ENCODE results near the gene TMEM236. TPM values are rescaled to one million over a fixed set of nuclear protein-coding genes. Genes with fewer than 3 reads are reported as not detected.

The TMEM236 gene
- total and polyA plus RNA-seq, 2 donors (not counting 3 experiments of a cell fraction or from before 2014, with no cell fraction given), result 0.24 to 0.29 TPM

DNA sequence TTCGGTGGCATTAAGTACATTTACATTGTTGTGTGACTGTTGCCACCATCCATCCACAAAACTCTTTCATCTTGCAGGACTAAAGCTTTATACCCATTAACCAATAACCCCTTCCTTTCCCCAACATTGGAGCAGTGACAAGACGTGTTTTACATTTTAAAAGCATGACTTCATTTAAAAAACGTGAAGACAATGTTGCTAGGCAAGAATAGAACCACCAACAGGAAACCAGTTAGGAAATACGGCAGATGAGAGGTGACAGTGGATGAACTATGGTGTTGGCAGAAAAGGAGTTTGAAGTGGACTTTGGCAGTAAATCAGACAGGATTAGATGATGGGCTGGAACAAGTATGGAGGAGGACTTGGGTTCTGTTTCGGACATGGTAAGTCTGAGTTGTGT, 17.0 kb downstream of the TMEM236 start:
- BruUV-seq (replicated peaks), result no TSS peak
- Histone ChIP-seq H3K9ac (replicated peaks; ENCODE audit: extremely low read depth, insufficient read depth, low read length) (no peak overlapping the region), H2AFZ (ENCODE audit: low read depth, low read length) (no peak overlapping the region), H3K36me3 (ENCODE audit: control insufficient read depth in 2 of 2, extremely low read depth in 1 of 2, insufficient read depth in 2 of 2, low read length in 2 of 2) (no peaks in the 10 kb centered on the region), H3K27ac (ENCODE audit: insufficient read depth, low read depth, low read length) (peak overlapping the region; percentile 24), H3K9me3 (replicated peaks; ENCODE audit: control insufficient read depth, insufficient read depth, low read length) (no peaks in the 10 kb centered on the region), H3K27me3 (ENCODE audit: control insufficient read depth in 2 of 2, insufficient read depth in 2 of 2, low read length in 2 of 2) (no peaks in the 10 kb centered on the region), H3K4me1 (ENCODE audit: control insufficient read depth, extremely low read depth, insufficient read depth, low read length) (peaks cover 16% of the 10 kb centered on the region), H3K4me2 (ENCODE audit: insufficient read depth, low read length) (peak overlapping the region; percentile 15), H3K4me3 (replicated peaks in 1 of 3; ENCODE audit: insufficient read depth in 1 of 3, low read depth in 1 of 3, low read length in 3 of 3) (no peak overlapping the region), H4K20me1 (replicated peaks; ENCODE audit: control insufficient read depth, extremely low read depth, insufficient read depth, low read length) (no peaks in the 10 kb centered on the region), H3K9me1 (replicated peaks; ENCODE audit: control insufficient read depth, extremely low read depth, insufficient read depth, low read length) (no peaks in the 10 kb centered on the region), H3K79me2 (ENCODE audit: control insufficient read depth, insufficient read depth, low read length) (no peaks in the 10 kb centered on the region)
- ChIA-PET POLR2A (no interaction called here), CTCF (interaction anchor here (2.7 kb wide), 1 partner anchor 10 kb away, joined by 8 read pairs; no protein-coding TSS in a partner anchor)
- TF ChIP-seq POLR2A (IDR thresholded peaks at IDR 0.05; ENCODE audit: low read depth, low read length) (no peak), GATA2 (IDR thresholded peaks at IDR 0.05; ENCODE audit: insufficient read depth, insufficient read length, low read depth, low read length) (no peak), FOS (IDR thresholded peaks at IDR 0.05; ENCODE audit: borderline replicate concordance, insufficient read depth, low read length) (no peak), EZH2 (IDR thresholded peaks at IDR 0.05; ENCODE audit: borderline replicate concordance, low read depth, low read length, severe bottlenecking) (no peak), JUN (IDR thresholded peaks at IDR 0.05; ENCODE audit: borderline replicate concordance, insufficient read depth, insufficient read length, low read depth) (peak; percentile 80), POLR2AphosphoS5 (IDR thresholded peaks at IDR 0.05; ENCODE audit: insufficient read depth, low read depth, low read length) (peak; percentile 58)
- TF ChIP-seq, protein P1, sequence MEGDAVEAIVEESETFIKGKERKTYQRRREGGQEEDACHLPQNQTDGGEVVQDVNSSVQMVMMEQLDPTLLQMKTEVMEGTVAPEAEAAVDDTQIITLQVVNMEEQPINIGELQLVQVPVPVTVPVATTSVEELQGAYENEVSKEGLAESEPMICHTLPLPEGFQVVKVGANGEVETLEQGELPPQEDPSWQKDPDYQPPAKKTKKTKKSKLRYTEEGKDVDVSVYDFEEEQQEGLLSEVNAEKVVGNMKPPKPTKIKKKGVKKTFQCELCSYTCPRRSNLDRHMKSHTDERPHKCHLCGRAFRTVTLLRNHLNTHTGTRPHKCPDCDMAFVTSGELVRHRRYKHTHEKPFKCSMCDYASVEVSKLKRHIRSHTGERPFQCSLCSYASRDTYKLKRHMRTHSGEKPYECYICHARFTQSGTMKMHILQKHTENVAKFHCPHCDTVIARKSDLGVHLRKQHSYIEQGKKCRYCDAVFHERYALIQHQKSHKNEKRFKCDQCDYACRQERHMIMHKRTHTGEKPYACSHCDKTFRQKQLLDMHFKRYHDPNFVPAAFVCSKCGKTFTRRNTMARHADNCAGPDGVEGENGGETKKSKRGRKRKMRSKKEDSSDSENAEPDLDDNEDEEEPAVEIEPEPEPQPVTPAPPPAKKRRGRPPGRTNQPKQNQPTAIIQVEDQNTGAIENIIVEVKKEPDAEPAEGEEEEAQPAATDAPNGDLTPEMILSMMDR (IDR thresholded peaks at IDR 0.05; ENCODE audit: extremely low read depth in 1 of 2, insufficient read depth in 1 of 2, low read depth in 1 of 2, low read length in 2 of 2), result no peak
- DNase-seq (ENCODE audit: low read depth, low spot score) (peak; percentile 93), FAIRE-seq (peak; percentile 88)
- dilution Hi-C loops (cut with MboI; ENCODE audit: extremely low pct_ligation_motif_present, low sequenced_read_pairs), result no loop called here
- intact Hi-C loops (cut with micrococcal nuclease), result loop anchor here (1.0 to 2.0 kb wide), 3 partner anchors 14 to 68 kb away; no protein-coding TSS in a partner anchor
